Putamen (tissue), 1 donor: ENCODE data around the gene XPO4.
"Not testable (repeated sequence)": the region's sequence is repeated elsewhere in the genome, so short reads cannot be mapped to it uniquely, and the experiment has no call there.

Experiments used
- DNase-seq: peaks from one replicate; pipeline ENCODE4 v3.0.0-alpha.2; 2016; ENCODE audit warnings: low spot score

The XPO4 gene

GRCh38 chr13:20891034-20891433 lies 11.5 kb downstream of the XPO4 start:
- DNase-seq, result no peak

DNA sequence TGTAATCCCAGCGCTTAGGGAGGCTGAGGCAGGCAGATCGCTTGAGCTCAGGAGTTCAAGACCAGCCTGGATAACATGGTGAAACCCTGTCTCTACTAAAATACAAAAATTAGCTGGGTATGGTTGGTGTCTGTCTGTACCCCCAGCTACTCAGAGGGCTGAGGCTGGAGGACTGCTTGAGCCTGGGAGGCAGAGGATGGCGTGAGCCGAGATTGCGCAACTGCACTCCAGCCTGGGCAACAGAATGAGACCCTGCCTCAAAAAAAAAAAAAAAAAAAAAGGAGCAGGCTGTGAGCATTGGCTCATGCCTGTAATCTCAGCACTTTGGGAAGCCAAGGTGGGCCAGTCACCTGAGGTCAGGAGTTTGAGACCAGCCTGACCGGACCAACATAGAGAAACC lies 12.0 kb downstream of the XPO4 start:
- DNase-seq, result not testable (repeated sequence)

DNA sequence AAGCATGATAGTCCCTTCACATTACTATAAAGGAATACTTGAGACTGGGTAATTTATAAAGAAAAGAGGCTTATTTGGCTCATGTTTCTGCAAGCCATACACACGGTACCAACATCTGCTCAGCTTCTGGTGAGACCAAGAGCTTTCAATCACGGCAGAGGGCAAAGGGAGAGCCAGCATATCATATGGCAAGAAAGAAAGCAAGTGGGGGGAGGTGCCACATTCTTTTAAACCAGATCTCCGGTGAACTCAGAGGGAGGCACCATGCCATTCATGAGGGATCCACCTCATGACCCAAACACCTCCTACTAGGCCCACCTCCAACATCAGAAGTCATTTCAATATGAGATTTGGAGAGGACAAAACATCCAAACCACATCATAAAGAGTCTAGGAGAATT lies 20.3 kb downstream of the XPO4 start:
- no peak for DNase-seq

- no peak for DNase-seq
Observed at GRCh38 chr13:20877902-20878301, 24.6 kb downstream of the XPO4 start.

DNA sequence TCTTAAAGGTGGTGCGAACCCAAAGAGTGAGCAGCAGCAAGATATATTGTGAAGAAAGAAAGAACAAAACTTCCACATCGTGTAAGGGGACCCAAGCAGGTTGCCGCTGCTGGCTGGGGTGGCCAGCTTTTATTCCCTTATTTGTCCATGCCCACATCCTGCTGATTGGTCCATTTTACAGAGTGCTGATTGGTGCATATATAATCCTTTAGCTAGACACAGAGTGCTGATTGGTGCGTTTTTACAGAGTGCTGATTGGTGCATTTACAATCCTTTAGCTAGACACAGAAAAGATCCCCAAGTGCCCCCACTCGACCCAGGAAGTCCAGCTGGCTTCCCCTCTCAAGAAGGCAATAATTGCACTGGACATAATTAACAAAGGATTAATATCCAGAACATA lies 25.7 kb downstream of the XPO4 start:
- DNase-seq, result not testable (repeated sequence)

- DNase-seq, result not testable (repeated sequence)
Observed at GRCh38 chr13:20874439-20874838, 28.1 kb downstream of the XPO4 start.

- no peak for DNase-seq
Observed at GRCh38 chr13:20873348-20873747, 29.2 kb downstream of the XPO4 start.

DNA sequence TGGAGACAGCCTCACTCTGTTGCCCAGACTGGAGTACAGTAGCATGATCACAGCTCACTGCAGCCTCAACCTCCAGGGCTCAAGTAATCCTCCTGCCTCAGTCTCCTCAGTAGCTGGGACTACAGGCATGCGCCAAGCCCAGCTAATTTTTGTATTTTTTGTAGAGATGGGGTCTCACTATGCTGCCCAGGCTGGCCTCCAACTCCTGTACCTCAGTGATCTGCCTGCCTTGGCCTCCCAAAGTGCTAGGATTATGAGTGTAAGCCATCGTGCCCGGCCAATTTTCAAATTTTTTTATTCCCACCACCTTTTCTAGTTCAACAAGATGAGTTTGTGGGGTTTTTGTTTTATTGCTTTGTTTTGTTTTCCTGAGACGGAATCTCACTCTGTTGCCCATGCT lies 31.7 kb downstream of the XPO4 start:
- DNase-seq, result no peak

GRCh38 chr13:20869540-20869939 lies 33.0 kb downstream of the XPO4 start:
- DNase-seq, result no peak

GRCh38 chr13:20867408-20867807 lies 35.1 kb downstream of the XPO4 start:
- DNase-seq, result no peak

- DNase-seq, result not testable (repeated sequence)
Observed at GRCh38 chr13:20861666-20862065, 40.9 kb downstream of the XPO4 start.

DNA sequence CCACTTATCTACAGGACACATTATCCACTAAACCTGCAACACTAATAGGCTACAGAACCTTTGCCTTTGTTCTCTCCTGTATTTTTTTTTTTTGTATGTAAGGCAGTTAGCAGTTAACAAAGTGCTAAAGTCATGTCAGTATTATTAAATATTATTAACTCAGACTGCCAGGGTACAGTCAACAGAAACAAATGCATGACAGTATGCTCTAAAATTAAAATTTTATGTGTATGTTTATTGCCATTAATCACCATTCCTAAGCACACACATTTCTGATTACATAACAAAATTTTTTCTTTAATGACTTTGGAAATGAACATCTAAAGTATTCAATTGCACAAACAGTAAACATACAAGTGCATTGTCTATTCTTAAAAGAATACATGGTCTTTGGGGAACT lies 41.7 kb downstream of the XPO4 start:
- DNase-seq, result no peak

DNA sequence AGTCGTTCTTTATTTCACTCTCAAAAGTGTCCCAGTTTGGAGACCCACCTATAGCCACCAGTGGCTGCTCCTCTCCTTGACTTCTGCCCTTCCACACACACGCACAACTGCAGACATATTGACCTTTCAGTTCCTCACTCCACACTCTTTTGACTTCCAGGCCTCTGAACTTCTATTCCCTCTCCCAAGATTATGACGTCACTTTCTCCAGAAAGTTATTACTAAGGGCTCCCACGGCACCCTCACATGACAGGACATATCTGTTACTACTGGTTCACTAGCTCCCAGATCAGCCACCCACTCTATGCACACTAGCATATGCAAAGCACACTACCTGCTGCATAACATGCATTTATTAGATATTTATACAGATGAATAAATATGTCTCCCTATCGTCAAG lies 45.9 kb downstream of the XPO4 start:
- no peak for DNase-seq

DNA sequence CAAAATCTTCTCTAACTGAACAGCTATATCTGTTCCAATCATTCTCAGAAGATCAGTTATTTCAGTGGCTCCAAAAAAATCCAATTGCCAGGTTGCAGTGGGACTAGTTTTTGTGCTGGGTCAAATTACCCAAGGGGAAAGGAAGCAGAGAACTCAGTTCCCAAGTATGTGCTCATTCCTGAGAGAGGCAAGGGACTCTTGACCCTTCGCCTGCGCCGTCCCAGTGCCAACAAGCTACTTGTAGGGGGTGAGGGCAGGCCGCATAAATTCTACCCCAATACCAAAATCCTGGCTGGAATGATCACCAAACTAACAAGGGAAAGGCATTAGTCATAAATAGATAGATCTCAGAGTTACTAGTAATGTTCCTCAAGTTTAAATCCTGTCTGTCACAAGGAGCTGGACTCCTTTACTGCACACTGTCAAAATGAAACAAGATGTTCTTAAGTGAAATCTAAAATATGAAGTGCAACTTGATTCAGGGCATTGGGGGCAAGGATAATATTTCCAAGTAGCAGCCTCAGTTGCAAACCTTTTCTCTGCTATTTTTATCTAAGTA lies 50.6 kb downstream of the XPO4 start:
- no peak for DNase-seq

- no peak for DNase-seq
Observed at GRCh38 chr13:20848944-20849343, 53.6 kb downstream of the XPO4 start.

- DNase-seq, result no peak
Observed at GRCh38 chr13:20848203-20848602, 54.3 kb downstream of the XPO4 start.

- DNase-seq, result no peak
Observed at GRCh38 chr13:20847296-20847695, 55.2 kb downstream of the XPO4 start.

DNA sequence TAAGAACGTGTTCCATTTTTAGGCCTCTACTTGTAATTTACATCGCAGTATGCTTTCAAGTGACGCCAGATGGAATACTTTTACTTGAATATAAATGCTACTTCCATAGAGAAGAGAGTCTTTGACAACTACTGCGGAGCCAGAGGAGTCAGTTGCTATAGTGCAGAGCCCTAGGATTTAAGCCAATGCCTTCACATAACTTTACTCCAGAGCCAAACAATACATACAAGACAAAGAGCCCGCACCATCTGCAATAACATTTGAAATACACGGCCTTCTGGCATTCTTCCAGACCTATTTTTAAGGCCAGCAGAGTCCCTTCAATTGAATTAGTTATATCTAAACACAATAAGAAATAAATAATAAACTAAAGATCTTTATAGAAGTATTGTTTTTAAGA lies 59.4 kb downstream of the XPO4 start:
- no peak for DNase-seq

- DNase-seq, result no peak
Observed at GRCh38 chr13:20840568-20840967, 62.0 kb downstream of the XPO4 start.

DNA sequence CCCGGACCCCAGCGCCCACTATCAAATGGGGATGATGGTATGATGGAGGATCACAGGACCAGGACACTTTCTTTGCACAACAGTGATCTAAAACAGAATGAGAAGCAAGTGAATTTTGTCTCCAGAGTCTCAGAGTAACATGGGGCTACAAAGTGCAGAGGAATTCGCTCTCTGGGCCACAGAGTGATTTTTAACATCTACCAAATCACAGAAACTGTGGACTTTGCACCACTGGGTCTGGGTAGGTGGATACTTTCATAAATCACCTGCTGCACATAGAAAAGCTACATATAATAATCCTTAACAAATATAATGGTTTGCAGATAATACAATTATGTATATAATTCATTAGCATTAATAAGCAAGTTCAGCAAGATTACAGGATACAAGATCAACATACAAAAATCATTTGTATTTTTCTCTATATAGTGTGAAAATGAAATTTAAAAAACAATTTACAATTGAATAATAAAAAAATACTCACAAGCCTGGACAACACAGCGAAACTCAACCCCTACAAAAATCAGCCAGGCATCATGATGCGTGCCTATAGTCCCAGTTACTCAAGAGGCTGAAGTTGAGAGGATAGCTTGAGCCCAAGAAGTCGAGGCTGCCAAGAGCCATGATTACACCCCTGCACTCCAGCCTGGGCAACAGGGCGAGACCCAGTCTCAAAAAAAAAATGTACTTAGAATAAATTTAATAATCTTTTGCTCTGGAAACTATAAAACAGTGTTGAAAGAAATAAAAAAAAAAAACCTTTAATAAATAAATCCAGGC lies 68.5 kb downstream of the XPO4 start:
- no peak for DNase-seq

GRCh38 chr13:20832861-20833260 lies 69.7 kb downstream of the XPO4 start:
- DNase-seq, result no peak

DNA sequence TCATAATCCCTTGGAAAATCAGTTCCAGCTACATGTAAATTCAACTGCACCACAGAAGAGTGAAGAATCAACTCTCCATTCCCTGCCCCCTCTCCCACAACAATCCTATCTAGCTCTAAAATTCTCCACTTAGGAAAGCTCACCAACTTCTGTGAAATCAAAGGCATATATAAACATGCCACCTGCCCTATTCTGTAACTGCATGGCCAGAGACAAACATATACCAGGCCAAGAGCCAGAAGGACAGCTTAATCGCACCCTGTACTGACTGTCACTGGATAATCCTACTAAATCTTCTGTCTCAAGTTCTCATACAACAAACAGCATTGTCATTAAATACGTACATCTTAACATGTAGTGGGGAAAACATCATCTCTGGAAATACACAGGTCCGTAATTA lies 70.6 kb downstream of the XPO4 start:
- no peak for DNase-seq

DNA sequence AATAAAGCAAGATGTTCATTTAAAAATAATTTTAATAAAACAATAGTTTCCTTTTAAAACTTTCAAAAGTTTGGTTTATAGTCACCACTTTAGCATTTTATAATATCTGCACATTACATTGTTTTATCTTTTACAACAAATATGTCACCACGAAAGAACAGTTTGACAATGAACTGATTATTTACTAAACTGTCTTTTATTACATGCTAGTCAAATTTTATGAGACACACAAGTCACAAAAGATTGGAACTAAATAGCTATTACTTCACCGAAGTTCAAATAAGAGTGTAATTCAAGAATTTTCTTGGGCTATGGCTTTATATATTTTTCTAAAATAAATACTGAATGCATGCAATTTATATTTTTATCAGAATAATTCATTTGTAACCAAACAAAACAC lies 71.3 kb downstream of the XPO4 start:
- DNase-seq, result no peak
